Choroid plexus epithelial cell (primary cell): Measurements from ENCODE around the gene PLEKHH2.

Source experiments
- DNase-seq: peaks from one replicate; pipeline ENCODE4 v3.0.0-alpha.2; 2010; ENCODE audit warnings: low read depth
- H3K4me3 ChIP-seq: 2 replicates; pipeline ENCODE4 v1.5.1; 2011; ENCODE audit warnings: low read depth, mild to moderate bottlenecking, control low read depth, low read length, moderate library complexity
- CTCF ChIP-seq: conservative IDR thresholded peaks from 2 replicates; pipeline ENCODE4 v1.5.1; 2011; ENCODE audit warnings: low read depth, mild to moderate bottlenecking, control low read depth, inconsistent platforms, low read length, moderate library complexity

PLEKHH2 gene

DNA sequence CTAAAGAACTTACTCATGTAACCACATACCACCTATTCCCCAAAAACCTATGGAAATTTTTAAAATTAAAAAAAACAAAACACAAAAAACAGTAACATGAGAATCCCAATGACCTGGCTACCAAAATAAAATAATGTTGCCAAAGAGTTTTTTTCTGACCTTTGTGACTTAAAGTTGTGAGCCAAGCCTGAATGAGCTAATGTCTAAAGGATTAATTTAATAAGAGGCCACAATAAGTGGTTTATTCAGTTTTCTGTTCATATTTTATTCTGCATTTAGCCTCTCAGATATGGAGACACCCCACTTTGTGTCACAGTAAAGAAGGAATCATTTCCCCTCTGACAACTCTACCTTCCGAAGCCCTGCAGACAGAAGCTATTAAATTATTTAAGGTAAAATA lies 94.2 kb downstream of the PLEKHH2 start:
- DNase-seq, result no peak
- TF ChIP-seq CTCF, result no peak
- no peak overlapping the region for H3K4me3 ChIP-seq

GRCh38 chr2:43736637-43737036 lies 99.6 kb downstream of the PLEKHH2 start:
- TF ChIP-seq CTCF, result no peak
- H3K4me3 ChIP-seq, result no peak overlapping the region
- no peak for DNase-seq

- no peak overlapping the region for H3K4me3 ChIP-seq
- no peak for TF ChIP-seq CTCF
- peak; percentile 97 for DNase-seq
Measured at GRCh38 chr2:43737097-43737854, 100.2 kb downstream of the PLEKHH2 start.

DNA sequence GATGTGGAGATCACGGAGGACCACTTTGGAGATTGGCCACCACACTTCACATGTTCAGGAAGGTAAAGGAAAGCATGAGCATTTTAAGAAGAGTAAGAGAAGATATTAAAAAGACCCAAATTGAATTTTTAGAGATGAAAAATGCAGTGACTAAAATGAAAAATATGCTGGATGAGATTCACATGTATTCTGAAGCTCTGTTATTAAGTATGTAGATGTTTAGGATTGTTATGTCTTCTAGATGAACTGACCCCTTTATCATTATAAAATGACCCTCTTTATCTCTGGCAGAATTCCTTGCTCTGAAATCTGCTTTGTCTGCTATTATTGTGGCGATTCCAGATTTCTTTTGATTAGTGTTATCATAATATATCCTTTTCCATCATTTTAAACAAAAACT lies 100.8 kb downstream of the PLEKHH2 start:
- no peak overlapping the region for H3K4me3 ChIP-seq
- TF ChIP-seq CTCF, result no peak
- peak; percentile 29 for DNase-seq

DNA sequence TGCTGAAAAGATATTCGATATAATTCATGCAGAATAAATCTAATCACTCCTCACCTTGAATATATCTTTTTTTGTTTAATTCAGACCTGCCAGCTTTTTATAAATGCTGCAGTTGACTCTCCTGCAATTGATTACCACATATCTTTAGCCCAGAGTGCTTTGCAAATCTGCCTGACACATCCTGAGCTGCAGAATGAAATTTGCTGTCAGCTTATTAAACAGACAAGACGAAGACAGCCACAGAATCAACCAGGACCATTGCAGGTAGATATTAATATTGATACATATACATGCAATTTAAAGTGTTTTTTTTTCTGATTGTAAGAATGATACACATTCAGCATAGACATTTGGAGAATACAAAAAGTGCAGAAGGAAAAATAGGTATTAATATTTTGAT lies 101.2 kb downstream of the PLEKHH2 start:
- TF ChIP-seq CTCF, result no peak
- H3K4me3 ChIP-seq, result no peak overlapping the region
- DNase-seq, result no peak

DNA sequence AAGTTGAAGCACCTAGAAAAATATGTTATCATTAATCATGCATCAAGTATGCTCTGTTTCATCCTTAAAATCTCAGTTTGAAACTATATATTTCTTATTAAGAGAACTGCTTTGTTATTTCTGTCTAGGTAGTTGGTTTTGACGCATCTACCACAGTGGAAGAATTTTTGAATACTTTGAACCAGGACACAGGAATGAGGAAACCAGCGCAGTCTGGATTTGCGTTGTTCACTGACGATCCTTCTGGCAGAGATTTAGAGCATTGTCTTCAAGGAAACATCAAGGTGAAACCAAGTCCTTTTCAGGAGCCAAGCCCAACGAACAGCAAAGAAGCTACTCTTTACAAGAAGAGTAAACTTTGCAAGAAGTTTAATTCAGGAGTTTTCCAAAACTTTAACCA lies 106.6 kb downstream of the PLEKHH2 start:
- H3K4me3 ChIP-seq, result no peak overlapping the region
- DNase-seq, result no peak
- TF ChIP-seq CTCF, result no peak

- no peak overlapping the region for H3K4me3 ChIP-seq
- TF ChIP-seq CTCF, result no peak
- peak; percentile 73 for DNase-seq
Measured at GRCh38 chr2:43745457-43745856, 108.4 kb downstream of the PLEKHH2 start.
